Measurements from ENCODE around the gene FBXO9.

The FBXO9 gene

DNA sequence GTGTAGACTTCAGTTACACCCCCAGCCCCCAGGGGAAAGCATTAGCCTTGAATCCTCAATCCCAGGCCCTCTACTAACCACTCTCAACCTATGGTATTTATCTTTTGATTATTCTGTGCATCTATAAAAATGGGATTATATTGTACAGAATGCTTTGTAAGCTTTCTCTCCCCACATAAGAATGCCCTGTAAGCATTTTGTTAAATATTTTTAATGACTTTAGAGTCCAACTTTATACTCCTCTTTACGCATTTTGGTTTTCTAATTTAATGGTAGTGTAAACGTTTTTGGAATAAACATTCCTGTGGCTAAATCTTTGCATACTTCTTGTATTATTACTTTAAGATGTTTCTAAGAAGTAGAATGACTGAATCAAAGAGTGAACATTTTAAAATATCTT, 35.4 kb downstream of the FBXO9 start:
- TF ChIP-seq, protein P1, sequence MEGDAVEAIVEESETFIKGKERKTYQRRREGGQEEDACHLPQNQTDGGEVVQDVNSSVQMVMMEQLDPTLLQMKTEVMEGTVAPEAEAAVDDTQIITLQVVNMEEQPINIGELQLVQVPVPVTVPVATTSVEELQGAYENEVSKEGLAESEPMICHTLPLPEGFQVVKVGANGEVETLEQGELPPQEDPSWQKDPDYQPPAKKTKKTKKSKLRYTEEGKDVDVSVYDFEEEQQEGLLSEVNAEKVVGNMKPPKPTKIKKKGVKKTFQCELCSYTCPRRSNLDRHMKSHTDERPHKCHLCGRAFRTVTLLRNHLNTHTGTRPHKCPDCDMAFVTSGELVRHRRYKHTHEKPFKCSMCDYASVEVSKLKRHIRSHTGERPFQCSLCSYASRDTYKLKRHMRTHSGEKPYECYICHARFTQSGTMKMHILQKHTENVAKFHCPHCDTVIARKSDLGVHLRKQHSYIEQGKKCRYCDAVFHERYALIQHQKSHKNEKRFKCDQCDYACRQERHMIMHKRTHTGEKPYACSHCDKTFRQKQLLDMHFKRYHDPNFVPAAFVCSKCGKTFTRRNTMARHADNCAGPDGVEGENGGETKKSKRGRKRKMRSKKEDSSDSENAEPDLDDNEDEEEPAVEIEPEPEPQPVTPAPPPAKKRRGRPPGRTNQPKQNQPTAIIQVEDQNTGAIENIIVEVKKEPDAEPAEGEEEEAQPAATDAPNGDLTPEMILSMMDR (IDR thresholded peaks at IDR 0.05; ENCODE audit: low read depth, low read length, missing control alignments) = no peak
- DNase-seq (ENCODE audit: low read depth) = no peak
- in situ Hi-C loops (cut with HindIII; ENCODE audit: low sequenced_read_pairs) = no loop called here
- H3K4me3 ChIP-seq (ENCODE audit: low read depth, low read length) = no peak overlapping the region

DNA sequence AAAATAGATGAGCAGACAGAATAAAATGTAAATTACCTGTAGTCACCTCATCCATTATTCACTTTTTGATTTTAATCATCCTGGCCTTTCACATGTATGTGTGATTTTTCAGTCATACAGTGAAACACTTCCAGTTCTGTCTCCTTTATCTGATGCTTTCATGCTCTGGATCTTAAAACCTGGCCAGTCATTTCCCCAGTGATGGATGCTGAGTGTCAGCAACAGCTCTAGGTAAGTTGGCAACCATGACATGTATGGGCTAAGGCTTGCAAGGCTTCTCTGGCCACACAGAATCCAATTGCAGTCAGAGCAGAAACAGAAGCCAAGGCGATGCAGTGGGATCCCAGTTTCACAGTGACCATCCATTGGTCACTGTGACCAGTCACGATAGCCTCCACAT, 35.8 kb downstream of the FBXO9 start:
- in situ Hi-C loops (cut with HindIII; ENCODE audit: low sequenced_read_pairs) = no loop called here
- no peak overlapping the region for H3K4me3 ChIP-seq (ENCODE audit: low read depth, low read length)
- TF ChIP-seq, protein P1 (IDR thresholded peaks at IDR 0.05; ENCODE audit: low read depth, low read length, missing control alignments) = no peak
- DNase-seq (ENCODE audit: low read depth) = no peak

DNA sequence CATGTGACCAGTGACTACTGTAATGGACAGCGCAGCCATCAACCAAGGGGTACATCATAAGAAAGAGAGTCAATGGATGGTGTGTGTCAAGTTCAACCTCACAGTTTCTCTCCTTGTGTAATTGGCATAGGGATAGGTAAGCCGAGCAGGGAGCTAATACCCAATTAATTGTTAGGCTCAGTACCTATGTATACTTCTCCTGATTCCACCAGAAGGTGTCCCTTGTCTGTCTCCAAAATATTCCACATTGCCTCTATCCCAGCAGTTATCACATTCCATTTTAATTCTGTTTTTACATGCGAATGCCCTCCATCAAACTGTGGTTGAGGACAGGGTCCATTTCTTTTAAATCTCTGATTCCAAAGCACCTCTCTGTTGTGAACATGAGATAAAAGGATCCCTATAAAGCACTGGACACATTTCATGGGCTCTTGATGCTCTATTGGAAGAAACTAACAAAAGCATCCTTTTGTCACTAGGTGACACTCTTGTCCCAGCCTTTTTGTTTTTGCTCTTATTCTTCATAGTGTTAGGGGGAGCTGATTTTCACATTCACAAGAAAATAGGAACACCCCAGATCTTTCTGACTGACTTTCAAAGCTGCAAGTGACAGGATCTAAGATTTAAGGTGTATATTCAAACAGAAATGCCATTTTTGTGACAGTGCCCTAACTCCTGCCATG, 38.9 kb downstream of the FBXO9 start:
- H3K4me3 ChIP-seq (ENCODE audit: low read depth, low read length) = no peak overlapping the region
- TF ChIP-seq, protein P1 (IDR thresholded peaks at IDR 0.05; ENCODE audit: low read depth, low read length, missing control alignments) = no peak
- in situ Hi-C loops (cut with HindIII; ENCODE audit: low sequenced_read_pairs) = no loop called here
- DNase-seq (ENCODE audit: low read depth) = no peak

DNA sequence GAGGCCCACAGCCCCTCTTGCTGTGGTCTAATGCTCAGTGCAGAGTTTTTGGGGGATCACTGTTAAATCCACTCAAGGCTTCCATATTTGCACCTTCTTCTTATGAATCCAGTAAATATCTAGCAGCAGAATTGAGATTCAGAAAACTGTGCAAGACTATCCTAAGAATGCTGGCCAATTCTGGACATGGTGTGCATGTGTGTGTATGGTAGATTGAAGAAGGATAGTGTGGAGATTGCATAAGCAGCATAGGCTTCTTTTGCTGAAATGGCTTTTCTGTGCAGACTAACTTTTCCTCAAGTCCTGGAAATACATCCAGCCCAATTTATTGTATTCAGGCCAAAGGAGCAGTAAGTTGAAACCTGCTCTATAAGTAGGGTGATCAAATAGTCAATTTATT, 39.7 kb downstream of the FBXO9 start:
- DNase-seq (ENCODE audit: low read depth) = no peak
- H3K4me3 ChIP-seq (ENCODE audit: low read depth, low read length) = no peak overlapping the region
- in situ Hi-C loops (cut with HindIII; ENCODE audit: low sequenced_read_pairs) = no loop called here
- TF ChIP-seq, protein P1 (IDR thresholded peaks at IDR 0.05; ENCODE audit: low read depth, low read length, missing control alignments) = no peak

DNA sequence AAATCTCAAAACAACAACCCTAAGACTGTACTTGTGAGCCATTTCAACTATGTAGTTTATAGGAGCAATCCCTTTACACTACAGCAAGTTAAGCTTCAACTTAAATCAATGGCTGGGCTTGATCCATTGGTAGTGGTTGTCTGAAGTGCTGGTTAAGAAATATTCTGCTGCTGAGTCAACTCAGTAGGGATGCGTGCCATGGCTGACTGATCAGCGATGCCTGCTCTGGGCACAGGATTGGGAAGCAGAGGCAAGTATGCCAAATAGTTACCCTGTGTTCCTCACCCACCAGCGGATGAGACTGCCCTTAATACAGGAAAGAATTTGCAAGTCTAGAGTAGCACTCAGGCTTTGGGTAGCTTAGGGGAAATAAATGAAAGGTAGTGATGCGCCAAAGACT, 41.9 kb downstream of the FBXO9 start:
- DNase-seq (ENCODE audit: low read depth) = no peak
- H3K4me3 ChIP-seq (ENCODE audit: low read depth, low read length) = no peak overlapping the region
- TF ChIP-seq, protein P1 (IDR thresholded peaks at IDR 0.05; ENCODE audit: low read depth, low read length, missing control alignments) = no peak
- in situ Hi-C loops (cut with HindIII; ENCODE audit: low sequenced_read_pairs) = no loop called here

DNA sequence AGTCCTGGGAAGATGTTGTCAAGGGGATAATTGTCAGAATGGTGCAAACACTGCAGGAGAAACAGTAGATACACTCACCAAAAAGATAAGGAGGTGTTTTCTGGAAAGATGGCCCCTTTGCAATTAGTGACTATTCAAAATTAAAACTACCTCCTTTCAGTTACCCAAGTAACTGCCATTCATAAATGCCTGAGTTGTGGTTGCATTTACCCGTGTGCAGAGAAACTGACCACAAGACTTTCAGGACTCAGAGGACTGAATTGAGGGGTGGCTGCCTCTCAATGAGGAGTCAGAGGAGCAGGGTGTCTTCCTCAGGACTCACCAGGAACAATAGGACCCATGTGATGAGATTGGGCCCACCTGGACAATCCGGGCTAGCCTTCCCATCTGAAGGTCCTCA, 44.4 kb downstream of the FBXO9 start:
- DNase-seq (ENCODE audit: low read depth) = no peak
- H3K4me3 ChIP-seq (ENCODE audit: low read depth, low read length) = no peak overlapping the region
- in situ Hi-C loops (cut with HindIII; ENCODE audit: low sequenced_read_pairs) = no loop called here
- TF ChIP-seq, protein P1 (IDR thresholded peaks at IDR 0.05; ENCODE audit: low read depth, low read length, missing control alignments) = no peak
